AG10803 (cell line): Measurements from ENCODE around the gene TKT.

Source experiments
- DNase-seq: peaks from one replicate; pipeline ENCODE4 v3.0.0; 2010; ENCODE audit warnings: low read depth
- H3K4me3 ChIP-seq: 2 replicates; pipeline ENCODE4 v1.5.1; 2011; ENCODE audit warnings: mild to moderate bottlenecking, low read length, control low read depth
- CTCF ChIP-seq: conservative IDR thresholded peaks from 2 replicates; pipeline ENCODE4 v1.5.1; 2011; ENCODE audit warnings: mild to moderate bottlenecking, low read length, control low read depth, inconsistent platforms

The TKT gene

GRCh38 chr3:53184701-53185100 is 71.1 kb downstream of the TKT start:
- DNase-seq: no peak
- no peak overlapping the region for H3K4me3 ChIP-seq
- no peak for TF ChIP-seq CTCF

DNA sequence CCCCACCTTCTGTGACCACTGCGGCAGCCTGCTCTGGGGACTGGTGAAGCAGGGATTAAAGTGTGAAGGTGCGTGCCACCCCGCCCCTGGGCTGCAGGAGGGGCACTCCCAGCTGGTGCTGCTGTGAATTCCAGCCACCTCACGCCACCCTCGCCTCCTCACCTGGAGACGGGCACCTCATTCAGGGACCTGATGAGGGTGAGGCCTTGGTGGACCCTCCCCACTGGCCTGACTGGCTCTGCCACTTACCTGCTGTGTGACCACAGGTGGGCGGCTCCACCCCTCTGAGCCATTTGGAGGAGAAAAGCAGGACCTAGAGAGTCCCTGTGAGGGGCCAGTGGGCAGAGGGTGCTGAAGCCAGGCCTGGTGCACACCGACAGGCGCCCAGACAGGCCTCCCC is 72.3 kb downstream of the TKT start:
- H3K4me3 ChIP-seq: no peak overlapping the region
- DNase-seq: no peak
- no peak for TF ChIP-seq CTCF

DNA sequence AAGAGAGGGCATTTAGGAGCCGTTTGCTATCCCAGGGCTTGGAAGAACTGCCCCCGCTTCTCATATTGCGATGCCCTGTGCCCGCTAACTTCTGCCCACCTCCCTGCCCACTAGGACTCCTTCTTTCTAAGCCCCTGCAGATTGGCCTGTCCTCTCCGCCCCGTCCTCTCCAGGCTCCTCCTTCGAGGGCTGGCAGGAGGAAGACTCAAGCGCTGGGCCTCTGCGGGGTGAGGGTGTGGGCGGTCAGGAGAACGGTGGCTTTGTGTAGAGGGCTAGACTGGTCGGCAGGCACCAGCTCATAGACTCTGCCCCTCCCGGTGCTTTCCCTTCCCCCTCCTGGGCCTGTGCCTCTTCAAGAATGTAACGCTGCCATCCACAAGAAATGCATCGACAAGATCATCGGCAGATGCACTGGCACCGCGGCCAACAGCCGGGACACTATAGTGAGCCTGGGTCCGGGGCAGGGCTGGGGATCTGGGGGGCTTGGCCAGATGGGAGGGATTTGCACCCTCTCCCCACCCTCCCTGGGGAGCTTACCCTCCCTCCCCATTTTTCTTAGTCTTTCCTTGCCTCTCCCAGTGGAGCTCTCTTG is 73.0 kb downstream of the TKT start:
- no peak overlapping the region for H3K4me3 ChIP-seq
- DNase-seq: no peak
- no peak for TF ChIP-seq CTCF

DNA sequence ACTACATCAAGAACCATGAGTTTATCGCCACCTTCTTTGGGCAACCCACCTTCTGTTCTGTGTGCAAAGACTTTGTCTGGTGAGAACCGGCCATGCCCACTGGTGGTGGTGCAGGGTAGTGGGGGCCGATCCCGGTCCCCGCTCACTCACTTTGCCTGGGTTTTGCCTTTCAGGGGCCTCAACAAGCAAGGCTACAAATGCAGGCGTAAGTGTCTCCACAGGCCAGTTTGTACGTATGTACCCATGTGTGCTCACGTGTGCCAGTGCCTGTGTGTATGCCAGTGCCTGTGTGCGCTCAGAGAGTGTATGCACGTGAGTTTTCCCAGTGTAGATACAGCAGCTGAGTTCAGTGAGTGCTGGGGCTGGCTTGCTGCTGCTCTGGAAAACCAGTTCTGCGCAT is 74.3 kb downstream of the TKT start:
- no peak for TF ChIP-seq CTCF
- DNase-seq: no peak
- no peak overlapping the region for H3K4me3 ChIP-seq

GRCh38 chr3:53181024-53181371 is 74.8 kb downstream of the TKT start:
- DNase-seq: no peak
- TF ChIP-seq CTCF: no peak
- no peak overlapping the region for H3K4me3 ChIP-seq

- no peak for DNase-seq
- no peak overlapping the region for H3K4me3 ChIP-seq
Observed at GRCh38 chr3:53180305-53181023, 75.4 kb downstream of the TKT start.

More at GRCh38 chr3:53180305-53181023, 75.4 kb downstream of the TKT start:
- TF ChIP-seq CTCF: no peak
